H9 (cell line): Measurements from ENCODE around the gene HLA-C. TPM values are rescaled to one million over a fixed set of nuclear protein-coding genes. Genes with fewer than 3 reads are reported as not detected.

Source experiments
- DNase-seq: peaks from one replicate; pipeline ENCODE4 v3.0.0-alpha.2; 2017
- H2AFZ ChIP-seq: one replicate; pipeline ENCODE4 v1.6.1; 2013; ENCODE audit warnings: mild to moderate bottlenecking, low read length, control low read depth, moderate library complexity
- H2AK5ac ChIP-seq: 2 replicates; pipeline ENCODE4 v1.6.1; 2013; ENCODE audit warnings: low read length, control low read depth, mixed read lengths; ENCODE audit not compliant: insufficient read length
- H2BK120ac ChIP-seq: one replicate; pipeline ENCODE4 v1.6.1; 2013; ENCODE audit warnings: low read depth, mild to moderate bottlenecking, low read length, control low read depth, inconsistent platforms; ENCODE audit not compliant: poor library complexity, severe bottlenecking
- H2BK12ac ChIP-seq: 2 replicates; pipeline ENCODE4 v1.6.1; 2013; ENCODE audit warnings: low read length, control low read depth, mixed read lengths, low read depth; ENCODE audit not compliant: insufficient read length
- H2BK15ac ChIP-seq: 2 replicates; pipeline ENCODE4 v1.6.1; 2013; ENCODE audit warnings: low read depth, low read length, control low read depth
- H2BK20ac ChIP-seq: one replicate; pipeline ENCODE4 v1.6.1; 2013; ENCODE audit warnings: low read depth, mild to moderate bottlenecking, low read length, control low read depth, inconsistent platforms; ENCODE audit not compliant: poor library complexity, severe bottlenecking
- H2BK5ac ChIP-seq: 2 replicates; pipeline ENCODE4 v1.6.1; 2013; ENCODE audit warnings: low read length, control low read depth, mixed read lengths; ENCODE audit not compliant: insufficient read length
- H3K14ac ChIP-seq: 2 replicates; pipeline ENCODE4 v1.6.1; 2013; ENCODE audit warnings: low read length, control low read depth; ENCODE audit not compliant: insufficient read depth
- H3K18ac ChIP-seq: 2 replicates; pipeline ENCODE4 v1.6.1; 2013; ENCODE audit warnings: low read depth, mild to moderate bottlenecking, mixed read lengths, low read length, control low read depth; ENCODE audit not compliant: insufficient read length
- H3K23ac ChIP-seq: 2 replicates; pipeline ENCODE4 v1.6.1; 2013; ENCODE audit warnings: low read length, control low read depth, mixed read lengths, low read depth; ENCODE audit not compliant: insufficient read length
- H3K23me2 ChIP-seq: 2 replicates; pipeline ENCODE4 v1.6.1; 2013; ENCODE audit warnings: low read depth, mild to moderate bottlenecking, mixed read lengths, low read length, control low read depth; ENCODE audit not compliant: insufficient read length, poor library complexity, severe bottlenecking
- H3K27ac ChIP-seq: 2 replicates; pipeline ENCODE4 v1.5.1; 2013; ENCODE audit warnings: low read length, control low read depth, mixed read lengths, low read depth; ENCODE audit not compliant: insufficient read length
- H3K27me3 ChIP-seq: 2 replicates; pipeline ENCODE4 v1.6.1; 2013; ENCODE audit warnings: low read length, control low read depth, inconsistent platforms; ENCODE audit not compliant: insufficient read depth
- H3K4ac ChIP-seq: 2 replicates; pipeline ENCODE4 v1.6.1; 2013; ENCODE audit warnings: low read depth, mild to moderate bottlenecking, control low read depth, inconsistent platforms, low read length, moderate library complexity
- H3K4me1 ChIP-seq: 2 replicates; pipeline ENCODE4 v1.6.1; 2013; ENCODE audit warnings: low read length, control low read depth, inconsistent platforms; ENCODE audit not compliant: insufficient read depth
- H3K4me2 ChIP-seq: 2 replicates; pipeline ENCODE4 v1.6.1; 2013; ENCODE audit warnings: low read length, control low read depth, mixed read lengths; ENCODE audit not compliant: insufficient read length, insufficient read depth
- H3K56ac ChIP-seq: 2 replicates; pipeline ENCODE4 v1.6.1; 2013; ENCODE audit warnings: low read depth, mild to moderate bottlenecking, mixed read lengths, low read length, control low read depth; ENCODE audit not compliant: insufficient read length
- H3K79me1 ChIP-seq: 2 replicates; pipeline ENCODE4 v1.6.1; 2013; ENCODE audit warnings: low read depth, mild to moderate bottlenecking, moderate library complexity, low read length, control low read depth, inconsistent platforms; ENCODE audit not compliant: insufficient read depth, poor library complexity, severe bottlenecking
- H3K79me2 ChIP-seq: 2 replicates; pipeline ENCODE4 v1.6.1; 2013; ENCODE audit warnings: low read length, control low read depth, inconsistent platforms; ENCODE audit not compliant: insufficient read depth
- H3K9ac ChIP-seq: 2 replicates; pipeline ENCODE4 v1.6.1; 2013; ENCODE audit warnings: low read length, control low read depth, mixed read lengths; ENCODE audit not compliant: insufficient read length; ENCODE audit errors: extremely low read depth
- H3K9me3 ChIP-seq: one replicate; pipeline ENCODE4 v1.6.1; 2013; ENCODE audit warnings: low read depth, low read length, inconsistent platforms; ENCODE audit not compliant: control insufficient read depth
- H3T11ph ChIP-seq: one replicate; pipeline ENCODE4 v1.6.1; 2013; ENCODE audit warnings: mild to moderate bottlenecking, low read length, control low read depth, inconsistent platforms
- H4K20me1 ChIP-seq: one replicate; pipeline ENCODE4 v1.6.1; 2013; ENCODE audit not compliant: control insufficient read depth, insufficient read length, insufficient read depth
- H4K5ac ChIP-seq: 2 replicates; pipeline ENCODE4 v1.6.1; 2013; ENCODE audit warnings: low read depth, mild to moderate bottlenecking, mixed read lengths, low read length, control low read depth; ENCODE audit not compliant: insufficient read length
- H4K8ac ChIP-seq: replicated peaks from 2 replicates; pipeline ENCODE4 v1.6.1; 2013; ENCODE audit warnings: low read length, control low read depth, mixed read lengths, low read depth; ENCODE audit not compliant: insufficient read length
- H4K91ac ChIP-seq: 2 replicates; pipeline ENCODE4 v1.6.1; 2013; ENCODE audit warnings: low read depth, mild to moderate bottlenecking, moderate library complexity, mixed read lengths, low read length, control low read depth; ENCODE audit not compliant: insufficient read length
- H3K27ac Mint-ChIP-seq, 3 experiments: 2 replicates in 2 of 3; 3 replicates in 1 of 3; pipeline ENCODE4 v1.8.0; 2020 to 2021; ENCODE audit warnings: mixed read lengths in 3 of 3, mild to moderate bottlenecking in 1 of 3, moderate library complexity in 1 of 3
- H3K27me3 Mint-ChIP-seq: 2 replicates; pipeline ENCODE4 v1.8.0; 2021; ENCODE audit warnings: low read depth, mild to moderate bottlenecking, moderate library complexity, mixed read lengths
- H3K36me3 Mint-ChIP-seq, 3 experiments: 2 replicates in 2 of 3; 3 replicates in 1 of 3; pipeline ENCODE4 v1.8.0; 2020 to 2021; ENCODE audit warnings: low read depth in 3 of 3, mixed read lengths in 3 of 3; ENCODE audit not compliant: insufficient read depth in 1 of 3
- H3K4me1 Mint-ChIP-seq, 2 experiments: 2 replicates each; pipeline ENCODE4 v1.8.0; 2020; ENCODE audit warnings: mixed read lengths in 2 of 2
- H3K4me3 Mint-ChIP-seq, 2 experiments: 2 replicates in 1 of 2; 3 replicates in 1 of 2; pipeline ENCODE4 v1.8.0; 2020 to 2021; ENCODE audit warnings: mild to moderate bottlenecking in 2 of 2, mixed read lengths in 2 of 2, moderate library complexity in 1 of 2
- H3K9me3 Mint-ChIP-seq, 2 experiments: 2 replicates in 1 of 2; 3 replicates in 1 of 2; pipeline ENCODE4 v1.8.0; 2020; ENCODE audit warnings: mild to moderate bottlenecking in 2 of 2, mixed read lengths in 2 of 2, moderate library complexity in 1 of 2
- CTCF ChIP-seq: fragments of 200-600 bp; sonication (generic); conservative IDR thresholded peaks from 3 replicates; pipeline ENCODE4 v1.8.0; 2021; ENCODE audit warnings: antibody characterized with exemption, mild to moderate bottlenecking
- total RNA-seq: library from RNA; stranded (reverse); gene quantifications from 2 replicates; pipeline ENCODE4 v1.2.1, GENCODE V29; 2021

The HLA-C gene
- total RNA-seq, 1 experiment from 2014 or later, result 239 TPM

GRCh38 chr6:31222496-31222895 lies 49.4 kb downstream of the HLA-C start:
- Histone ChIP-seq H3K23ac (no peak overlapping the region), H3K4me2 (no peak overlapping the region), H2BK15ac (no peak overlapping the region), H2AFZ (no peak overlapping the region), H4K20me1 (no peaks in the 10 kb centered on the region), H3K9me3 (no peaks in the 10 kb centered on the region), H3K14ac (no peak overlapping the region), H2AK5ac (no peak overlapping the region), H3K79me2 (no peaks in the 10 kb centered on the region), H3T11ph (no peak overlapping the region), H2BK20ac (no peak overlapping the region), H2BK120ac (no peak overlapping the region), H3K4ac (no peak overlapping the region), H4K91ac (no peak overlapping the region), H3K79me1 (no peaks in the 10 kb centered on the region), H3K56ac (no peak overlapping the region), H3K18ac (no peak overlapping the region), H3K9ac (no peak overlapping the region), H3K27me3 (no peaks in the 10 kb centered on the region), H3K4me1 (no peaks in the 10 kb centered on the region), H2BK5ac (no peak overlapping the region), H3K23me2 (no peaks in the 10 kb centered on the region), H2BK12ac (no peak overlapping the region), H4K8ac (no peak overlapping the region), H4K5ac (no peak overlapping the region), H3K27ac (no peak overlapping the region)
- H3K9me3 Mint-ChIP-seq, result no peaks in the 10 kb centered on the region
- no peak overlapping the region for H3K27ac Mint-ChIP-seq
- TF ChIP-seq CTCF, result no peak
- DNase-seq, result no peak
- no peaks in the 10 kb centered on the region; a peak in 1 of 7 replicates for H3K36me3 Mint-ChIP-seq
- H3K4me3 Mint-ChIP-seq, result no peak overlapping the region
- H3K4me1 Mint-ChIP-seq, result peaks cover 5 to 6% of the 10 kb centered on the region in 2 experiments
- H3K27me3 Mint-ChIP-seq, result peaks cover 6% of the 10 kb centered on the region; the same call in 1 of the 2 replicates

Other genes starting within 250 kb of the HLA-C start
- not detected in 2 replicates for gene C6orf15, start 159.5 kb downstream of the HLA-C start, total RNA-seq
- gene PSORS1C1, start 157.3 kb downstream of the HLA-C start, total RNA-seq, result 0.48 TPM in 2 replicates
- gene CDSN, start 151.6 kb downstream of the HLA-C start, total RNA-seq, result not detected in 2 replicates
- 0.31 and 0.33 TPM in 2 replicates for gene PSORS1C2, start 133.0 kb downstream of the HLA-C start, total RNA-seq
- gene CCHCR1, start 114.3 kb downstream of the HLA-C start, total RNA-seq, result 42.7 and 45.5 TPM in 2 replicates
- gene TCF19, start 113.5 kb downstream of the HLA-C start, total RNA-seq, result 15.0 and 16.5 TPM in 2 replicates
- gene POU5F1, start 101.4 kb downstream of the HLA-C start, total RNA-seq, result 2,134 TPM in 2 replicates
- gene HLA-B, start 85.1 kb upstream of the HLA-C start, total RNA-seq, result 68.6 and 70.7 TPM in 2 replicates
- 8.5 and 8.8 TPM in 2 replicates for gene MICA, start 131.5 kb upstream of the HLA-C start, total RNA-seq
- 6.2 and 6.8 TPM in 2 replicates for gene MICB, start 226.1 kb upstream of the HLA-C start, total RNA-seq